ENCODE results near the gene BLOC1S1. TPM values are rescaled to one million over a fixed set of nuclear protein-coding genes. Genes with fewer than 3 reads are reported as not detected.

Gene BLOC1S1
- polyA plus RNA-seq, 4 donors, result 177 to 688 (median 434) TPM

DNA sequence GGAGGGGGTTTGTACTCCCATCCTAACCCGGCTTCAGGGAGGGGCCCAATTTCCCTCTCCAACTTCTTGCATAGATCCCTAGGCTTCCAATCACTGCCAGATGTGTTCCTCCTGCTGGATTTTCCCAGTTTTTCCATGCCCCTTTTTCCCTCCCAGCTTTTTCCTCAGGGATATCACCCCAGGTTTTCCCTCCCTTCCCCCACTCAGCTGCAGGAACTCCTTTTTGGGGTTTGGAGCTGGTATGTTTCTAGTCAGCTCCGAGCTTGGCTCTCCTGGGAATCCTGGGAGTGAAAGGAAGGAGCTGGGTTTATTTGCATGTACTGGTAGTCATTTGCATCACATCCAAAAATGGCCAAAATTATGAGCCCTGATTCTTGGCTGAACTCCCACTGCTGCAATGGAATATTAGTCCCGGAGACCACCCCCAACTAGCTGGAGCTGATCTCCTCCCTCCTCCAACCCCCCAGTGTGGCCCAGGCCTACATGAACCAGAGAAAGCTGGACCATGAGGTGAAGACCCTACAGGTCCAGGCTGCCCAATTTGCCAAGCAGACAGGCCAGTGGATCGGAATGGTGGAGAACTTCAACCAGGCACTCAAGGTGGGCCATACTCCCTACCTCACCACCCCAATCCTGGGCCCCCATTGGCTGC is 2.9 kb downstream of the BLOC1S1 start:
- DNase-seq, result no peak
- Histone ChIP-seq H3K4me1 (ENCODE audit: control insufficient read depth in 3 of 3, insufficient read depth in 2 of 3, low read depth in 1 of 3, low read length in 2 of 3) (peaks cover 8 to 65% (median 11%) of the 10 kb centered on the region in 3 donors), H3K27ac (ENCODE audit: low read depth in 1 of 3, low read length in 2 of 3) (peak overlapping the region; percentile 89 to 91 (median 90)), H3K27me3 (ENCODE audit: control insufficient read depth in 3 of 3, insufficient read depth in 3 of 3, low read length in 3 of 3) (no peaks in the 10 kb centered on the region), H3K4me3 (ENCODE audit: low read depth in 1 of 3, low read length in 3 of 3) (no peak overlapping the region), H3K36me3 (ENCODE audit: control insufficient read depth in 3 of 3, insufficient read depth in 2 of 3, low read depth in 1 of 3, low read length in 3 of 3) (peaks cover 0 to 52% (median 0%) of the 10 kb centered on the region in 3 donors), H3K9me3 (ENCODE audit: control insufficient read depth in 2 of 2, insufficient read depth in 1 of 2, low read depth in 1 of 2, low read length in 1 of 2) (no peaks in the 10 kb centered on the region)
- FAIRE-seq, result no peak
- 69 to 80% (median 72%) methylated on average over 4 of the region's 4 CpGs for WGBS, 3 donors

DNA sequence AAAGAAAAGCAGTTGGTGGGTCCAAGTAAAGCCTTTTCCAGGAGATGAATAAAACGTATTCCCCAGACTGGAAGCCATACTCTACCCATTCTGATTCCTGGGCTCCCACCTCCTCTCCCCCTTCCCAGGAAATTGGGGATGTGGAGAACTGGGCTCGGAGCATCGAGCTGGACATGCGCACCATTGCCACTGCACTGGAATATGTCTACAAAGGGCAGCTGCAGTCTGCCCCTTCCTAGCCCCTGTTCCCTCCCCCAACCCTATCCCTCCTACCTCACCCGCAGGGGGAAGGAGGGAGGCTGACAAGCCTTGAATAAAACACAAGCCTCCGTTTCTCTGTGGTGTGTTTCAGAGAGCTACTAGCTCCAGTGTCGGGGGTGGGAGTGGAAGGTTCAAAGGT is 3.5 kb downstream of the BLOC1S1 start:
- Histone ChIP-seq H3K4me1 (ENCODE audit: control insufficient read depth in 3 of 3, insufficient read depth in 2 of 3, low read depth in 1 of 3, low read length in 2 of 3) (peaks cover 8 to 71% (median 11%) of the 10 kb centered on the region in 3 donors), H3K4me3 (ENCODE audit: low read depth in 1 of 3, low read length in 3 of 3) (no peak overlapping the region), H3K9me3 (ENCODE audit: control insufficient read depth in 2 of 2, insufficient read depth in 1 of 2, low read depth in 1 of 2, low read length in 1 of 2) (no peaks in the 10 kb centered on the region), H3K36me3 (ENCODE audit: control insufficient read depth in 3 of 3, insufficient read depth in 2 of 3, low read depth in 1 of 3, low read length in 3 of 3) (peaks cover 0 to 58% (median 0%) of the 10 kb centered on the region in 3 donors), H3K27ac (ENCODE audit: low read depth in 1 of 3, low read length in 2 of 3) (peak overlapping the region; percentile 89 to 91 (median 90)), H3K27me3 (ENCODE audit: control insufficient read depth in 3 of 3, insufficient read depth in 3 of 3, low read length in 3 of 3) (no peaks in the 10 kb centered on the region)
- no peak for FAIRE-seq
- DNase-seq, result no peak
- WGBS, 3 donors, result 50 to 65% (median 61%) methylated on average over 6 to 7 of the region's 7 CpGs

DNA sequence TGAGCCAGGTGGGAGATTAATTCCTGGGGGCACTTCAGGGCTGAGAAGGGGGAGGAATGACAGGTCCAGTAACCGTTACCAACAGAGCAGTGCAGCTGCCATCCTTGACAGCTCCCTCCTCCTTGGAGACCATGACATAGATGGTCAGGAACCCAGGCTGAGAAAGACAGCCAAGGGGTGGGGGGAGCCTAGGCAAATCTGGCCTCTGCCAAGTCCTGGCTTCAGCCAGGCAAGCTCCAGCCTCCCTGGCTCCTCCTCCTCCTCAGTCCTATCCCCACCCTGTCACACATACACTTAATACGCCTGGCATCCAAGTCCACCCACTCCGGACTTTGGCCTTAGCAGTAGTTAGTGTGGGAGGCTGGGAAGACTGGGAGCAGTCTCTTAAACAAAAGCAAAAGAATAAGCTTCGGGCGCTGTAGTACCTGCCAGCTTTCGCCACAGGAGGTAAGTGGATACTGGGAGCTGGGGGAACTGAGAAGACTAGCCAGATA is 4.3 kb downstream of the BLOC1S1 start, which contains the start of gene RDH5:
Gene RDH5 (plus strand): TSS at position 323 of the 494 bp plus-strand sequence. CDS start 792 bp downstream, outside the sequence.
- Histone ChIP-seq H3K36me3 (ENCODE audit: control insufficient read depth in 3 of 3, insufficient read depth in 2 of 3, low read depth in 1 of 3, low read length in 3 of 3) (peaks cover under 1 to 65% (median 3%) of the 10 kb centered on the region in 3 donors), H3K4me3 (ENCODE audit: low read depth in 1 of 3, low read length in 3 of 3) (peak within 1 kb of the TSS in 2 of 3 donors; percentile 28 to 40), H3K27ac (ENCODE audit: low read depth in 1 of 3, low read length in 2 of 3) (peak within 1 kb of the TSS; percentile 89 to 91 (median 90)), H3K9me3 (ENCODE audit: control insufficient read depth in 2 of 2, insufficient read depth in 1 of 2, low read depth in 1 of 2, low read length in 1 of 2) (no peaks in the 10 kb centered on the region), H3K4me1 (ENCODE audit: control insufficient read depth in 3 of 3, insufficient read depth in 2 of 3, low read depth in 1 of 3, low read length in 2 of 3) (peaks cover 8 to 78% (median 10%) of the 10 kb centered on the region in 3 donors), H3K27me3 (ENCODE audit: control insufficient read depth in 3 of 3, insufficient read depth in 3 of 3, low read length in 3 of 3) (no peaks in the 10 kb centered on the region)
- 14 to 47% (median 46%) methylated on average over 6 of the region's 6 CpGs for WGBS, 3 donors
- FAIRE-seq (no peak), DNase-seq (peak; percentile 96 to 99)

DNA sequence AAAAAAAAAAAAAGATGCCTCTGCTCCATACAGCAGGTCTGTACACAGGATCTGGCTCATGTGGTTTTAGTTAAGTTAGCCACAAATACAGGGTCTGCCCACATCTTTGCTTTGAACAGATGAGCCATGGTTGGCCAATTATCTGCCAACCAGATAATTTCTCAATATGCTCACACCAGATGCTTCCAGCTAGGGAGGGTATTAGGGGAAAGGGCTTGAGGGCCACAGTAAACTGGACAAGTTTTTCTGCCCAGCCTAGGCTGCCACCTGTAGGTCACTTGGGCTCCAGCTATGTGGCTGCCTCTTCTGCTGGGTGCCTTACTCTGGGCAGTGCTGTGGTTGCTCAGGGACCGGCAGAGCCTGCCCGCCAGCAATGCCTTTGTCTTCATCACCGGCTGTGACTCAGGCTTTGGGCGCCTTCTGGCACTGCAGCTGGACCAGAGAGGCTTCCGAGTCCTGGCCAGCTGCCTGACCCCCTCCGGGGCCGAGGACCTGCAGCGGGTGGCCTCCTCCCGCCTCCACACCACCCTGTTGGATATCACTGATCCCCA is 5.1 kb downstream of the BLOC1S1 start:
- H3K4me3 ChIP-seq (ENCODE audit: low read depth in 1 of 3, low read length in 3 of 3), result peak overlapping the region in 2 of 3 donors; percentile 28 to 40
- no peaks in the 10 kb centered on the region for H3K27me3 ChIP-seq (ENCODE audit: control insufficient read depth in 3 of 3, insufficient read depth in 3 of 3, low read length in 3 of 3)
- FAIRE-seq (no peak), DNase-seq (peak; percentile 74 to 81)
- peak overlapping the region; percentile 84 to 91 (median 89) for H3K27ac ChIP-seq (ENCODE audit: low read depth in 1 of 3, low read length in 2 of 3)
- peaks cover 5 to 74% (median 9%) of the 10 kb centered on the region in 3 donors for H3K36me3 ChIP-seq (ENCODE audit: control insufficient read depth in 3 of 3, insufficient read depth in 2 of 3, low read depth in 1 of 3, low read length in 3 of 3)
- 17 to 34% (median 26%) methylated on average over 9 of the region's 9 CpGs for WGBS, 3 donors
- H3K4me1 ChIP-seq (ENCODE audit: control insufficient read depth in 3 of 3, insufficient read depth in 2 of 3, low read depth in 1 of 3, low read length in 2 of 3), result peaks cover 6 to 78% (median 8%) of the 10 kb centered on the region in 3 donors
- H3K9me3 ChIP-seq (ENCODE audit: control insufficient read depth in 2 of 2, insufficient read depth in 1 of 2, low read depth in 1 of 2, low read length in 1 of 2), result no peaks in the 10 kb centered on the region

DNA sequence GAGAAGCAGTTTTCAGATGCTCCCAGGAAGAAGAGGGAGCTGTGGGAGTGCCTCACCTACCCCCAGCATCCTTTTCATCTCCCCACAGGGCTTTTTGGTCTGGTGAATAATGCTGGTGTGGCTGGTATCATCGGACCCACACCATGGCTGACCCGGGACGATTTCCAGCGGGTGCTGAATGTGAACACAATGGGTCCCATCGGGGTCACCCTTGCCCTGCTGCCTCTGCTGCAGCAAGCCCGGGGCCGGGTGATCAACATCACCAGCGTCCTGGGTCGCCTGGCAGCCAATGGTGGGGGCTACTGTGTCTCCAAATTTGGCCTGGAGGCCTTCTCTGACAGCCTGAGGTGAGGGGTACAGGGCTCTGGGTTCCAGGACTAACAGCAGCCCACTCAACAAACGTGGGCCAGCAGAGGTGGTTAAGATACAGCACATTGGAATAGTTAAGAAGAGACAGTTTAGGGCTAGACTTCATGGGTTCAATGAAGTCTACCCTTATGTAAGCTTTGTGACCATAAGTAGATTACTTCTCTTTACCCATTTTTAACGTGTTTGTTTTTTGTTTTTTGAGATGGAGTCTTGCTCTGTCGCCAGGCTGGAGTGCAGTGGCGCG is 5.9 kb downstream of the BLOC1S1 start:
- H3K9me3 ChIP-seq (ENCODE audit: control insufficient read depth in 2 of 2, insufficient read depth in 1 of 2, low read depth in 1 of 2, low read length in 1 of 2), result no peaks in the 10 kb centered on the region
- peak overlapping the region in 2 of 3 donors; percentile 28 to 40 for H3K4me3 ChIP-seq (ENCODE audit: low read depth in 1 of 3, low read length in 3 of 3)
- 72 to 80% (median 72%) methylated on average over 14 of the region's 14 CpGs for WGBS, 3 donors
- peaks cover 6 to 83% (median 10%) of the 10 kb centered on the region in 3 donors for H3K4me1 ChIP-seq (ENCODE audit: control insufficient read depth in 3 of 3, insufficient read depth in 2 of 3, low read depth in 1 of 3, low read length in 2 of 3)
- H3K27ac ChIP-seq (ENCODE audit: low read depth in 1 of 3, low read length in 2 of 3), result peak overlapping the region; percentile 74 to 89 (median 84)
- FAIRE-seq (no peak), DNase-seq (no peak)
- H3K36me3 ChIP-seq (ENCODE audit: control insufficient read depth in 3 of 3, insufficient read depth in 2 of 3, low read depth in 1 of 3, low read length in 3 of 3), result peaks cover 5 to 81% (median 12%) of the 10 kb centered on the region in 3 donors
- H3K27me3 ChIP-seq (ENCODE audit: control insufficient read depth in 3 of 3, insufficient read depth in 3 of 3, low read length in 3 of 3), result no peaks in the 10 kb centered on the region

DNA sequence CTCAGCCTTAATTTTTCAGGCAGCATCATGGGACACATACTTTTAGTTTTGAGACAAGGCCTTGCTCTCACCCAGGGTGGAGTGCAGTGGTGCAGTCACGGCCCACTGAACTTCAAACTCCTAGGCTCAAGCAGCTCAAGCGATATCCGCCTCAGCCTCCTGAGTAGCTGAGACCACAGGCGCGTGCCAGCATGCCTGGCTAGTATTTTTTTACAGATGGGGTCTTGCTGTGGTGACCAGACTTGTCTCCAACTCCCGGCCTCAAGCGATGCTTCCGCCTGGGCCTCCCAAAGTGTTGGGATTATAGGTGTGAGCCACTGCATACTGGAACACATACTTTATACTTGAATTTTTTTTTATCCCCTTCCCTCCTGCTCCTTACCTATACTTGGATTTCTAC is 7.1 kb downstream of the BLOC1S1 start:
- Histone ChIP-seq H3K4me3 (ENCODE audit: low read depth in 1 of 3, low read length in 3 of 3) (no peak overlapping the region), H3K36me3 (ENCODE audit: control insufficient read depth in 3 of 3, insufficient read depth in 2 of 3, low read depth in 1 of 3, low read length in 3 of 3) (peaks cover 5 to 84% (median 14%) of the 10 kb centered on the region in 3 donors), H3K9me3 (ENCODE audit: control insufficient read depth in 2 of 2, insufficient read depth in 1 of 2, low read depth in 1 of 2, low read length in 1 of 2) (no peaks in the 10 kb centered on the region), H3K27ac (ENCODE audit: low read depth in 1 of 3, low read length in 2 of 3) (no peak overlapping the region), H3K4me1 (ENCODE audit: control insufficient read depth in 3 of 3, insufficient read depth in 2 of 3, low read depth in 1 of 3, low read length in 2 of 3) (peaks cover 5 to 81% (median 11%) of the 10 kb centered on the region in 3 donors), H3K27me3 (ENCODE audit: control insufficient read depth in 3 of 3, insufficient read depth in 3 of 3, low read length in 3 of 3) (no peaks in the 10 kb centered on the region)
- no peak for FAIRE-seq
- no peak for DNase-seq
- WGBS, 3 donors, result 89 to 94% (median 92%) methylated on average over 8 of the region's 8 CpGs

DNA sequence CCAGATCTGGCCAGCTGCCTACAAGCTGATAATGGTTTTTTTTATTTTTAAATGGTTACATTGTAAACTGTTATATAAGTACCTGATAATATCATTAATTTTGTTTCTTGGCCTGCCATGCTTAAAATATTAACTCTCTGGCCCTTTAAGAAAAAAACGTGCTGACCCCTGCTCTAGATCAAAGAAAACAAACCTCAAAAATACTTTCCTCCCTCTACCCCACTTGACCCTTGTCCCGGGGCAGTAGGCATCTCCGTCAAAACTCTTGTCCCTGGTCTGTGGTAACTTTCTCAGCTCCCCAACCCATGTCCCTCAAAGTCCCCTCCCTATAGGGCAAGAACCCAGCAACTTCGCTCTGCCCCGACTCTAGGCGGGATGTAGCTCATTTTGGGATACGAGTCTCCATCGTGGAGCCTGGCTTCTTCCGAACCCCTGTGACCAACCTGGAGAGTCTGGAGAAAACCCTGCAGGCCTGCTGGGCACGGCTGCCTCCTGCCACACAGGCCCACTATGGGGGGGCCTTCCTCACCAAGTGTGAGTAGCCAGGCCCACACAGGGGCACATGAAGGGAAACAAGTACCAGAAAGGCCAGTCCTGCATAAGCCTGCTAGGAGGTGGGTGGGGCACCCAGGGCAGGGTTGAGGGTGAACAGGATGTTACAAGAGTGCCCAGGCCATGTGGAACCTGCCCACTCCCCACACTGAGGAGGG is 7.8 kb downstream of the BLOC1S1 start:
- no peak overlapping the region for H3K27ac ChIP-seq (ENCODE audit: low read depth in 1 of 3, low read length in 2 of 3)

More for the DNA sequence above, 7.8 kb downstream of the BLOC1S1 start:
- no peak for FAIRE-seq
- no peaks in the 10 kb centered on the region for H3K9me3 ChIP-seq (ENCODE audit: control insufficient read depth in 2 of 2, insufficient read depth in 1 of 2, low read depth in 1 of 2, low read length in 1 of 2)
- DNase-seq, result no peak
- H3K36me3 ChIP-seq (ENCODE audit: control insufficient read depth in 3 of 3, insufficient read depth in 2 of 3, low read depth in 1 of 3, low read length in 3 of 3), result peaks cover 5 to 81% (median 14%) of the 10 kb centered on the region in 3 donors
- peaks cover 5 to 76% (median 8%) of the 10 kb centered on the region in 3 donors for H3K4me1 ChIP-seq (ENCODE audit: control insufficient read depth in 3 of 3, insufficient read depth in 2 of 3, low read depth in 1 of 3, low read length in 2 of 3)
- no peaks in the 10 kb centered on the region for H3K27me3 ChIP-seq (ENCODE audit: control insufficient read depth in 3 of 3, insufficient read depth in 3 of 3, low read length in 3 of 3)
- peak overlapping the region in 1 of 3 donors; percentile 10 for H3K4me3 ChIP-seq (ENCODE audit: low read depth in 1 of 3, low read length in 3 of 3)
- WGBS, 3 donors, result 46 to 52% (median 51%) methylated on average over 10 of the region's 10 CpGs
